ENCODE results near the gene IL17REL. TPM values are rescaled to one million over a fixed set of nuclear protein-coding genes. Genes with fewer than 3 reads are reported as not detected.
A peak's percentile ranks its signal among the peaks of the same experiment; 100 is the strongest.

Gene IL17REL
- not detected for total RNA-seq
- polyA plus RNA-seq, result not detected
- total RNA-seq, result 0 to 0.50 (median 0.16) reads per million in 6 experiments

GRCh38 chr22:50012211-50013181, at the start of gene IL17REL:
IL17REL (minus strand) TSS chr22:50012765; CDS start chr22:50012646, 119 bp downstream.
- Mint-ChIP-seq H3K27me3 (peaks cover 1 to 20% (median 7%) of the 10 kb centered on the region in 5 donors), H3K4me1 (peaks cover 5 to 22% (median 18%) of the 10 kb centered on the region in 4 donors), H3K4me3 (peak within 1 kb of the TSS; percentile 32 to 83 (median 63)), H3K36me3 (peaks cover 0 to 2% (median 0%) of the 10 kb centered on the region in 3 donors), H3K27ac (peak within 1 kb of the TSS in 7 of 10 donors; percentile 71 to 91 (median 75)), H3K9me3 (no peaks in the 10 kb centered on the region)
- ATAC-seq (no peak), DNase-seq (peak in 1 of 10 donors; percentile 61)
- POLR2A ChIA-PET, result interaction anchor here (1.1 kb wide), 1 partner anchor 186 kb away, joined by 5 read pairs; no protein-coding TSS in a partner anchor

GRCh38 chr22:50061824-50062355, 49.3 kb upstream of the IL17REL start:
- H3K4me3 Mint-ChIP-seq, result no peak overlapping the region
- DNase-seq, result no peak
- no peak for ATAC-seq
- POLR2A ChIA-PET, result no interaction called here
- H3K36me3 Mint-ChIP-seq, result no peaks in the 10 kb centered on the region
- no peaks in the 10 kb centered on the region for H3K4me1 Mint-ChIP-seq
- no peaks in the 10 kb centered on the region for H3K9me3 Mint-ChIP-seq
- no peak overlapping the region for H3K27ac Mint-ChIP-seq
- peaks cover 7 to 28% (median 11%) of the 10 kb centered on the region in 5 donors for H3K27me3 Mint-ChIP-seq

- Mint-ChIP-seq H3K27ac (no peak overlapping the region), H3K9me3 (no peaks in the 10 kb centered on the region), H3K4me3 (no peak overlapping the region), H3K36me3 (no peaks in the 10 kb centered on the region), H3K4me1 (peaks cover 0 to 1% (median 0%) of the 10 kb centered on the region in 4 donors), H3K27me3 (peaks cover 7 to 34% (median 11%) of the 10 kb centered on the region in 5 donors)
- ATAC-seq (no peak), DNase-seq (no peak)
- POLR2A ChIA-PET, result no interaction called here
Observed at GRCh38 chr22:50061141-50061823, 48.7 kb upstream of the IL17REL start.

- DNase-seq (no peak), ATAC-seq (no peak)
- Mint-ChIP-seq H3K27ac (no peak overlapping the region), H3K36me3 (no peaks in the 10 kb centered on the region), H3K9me3 (no peaks in the 10 kb centered on the region), H3K4me1 (peaks cover 0 to 1% (median 0%) of the 10 kb centered on the region in 4 donors), H3K4me3 (no peak overlapping the region), H3K27me3 (peaks cover 7 to 40% (median 11%) of the 10 kb centered on the region in 5 donors)
- POLR2A ChIA-PET, result no interaction called here
Observed at GRCh38 chr22:50060441-50061140, 48.0 kb upstream of the IL17REL start.

- H3K36me3 Mint-ChIP-seq, result no peaks in the 10 kb centered on the region
- H3K9me3 Mint-ChIP-seq, result no peaks in the 10 kb centered on the region
- peak overlapping the region in 2 of 10 donors; percentile 18 to 24 for H3K4me3 Mint-ChIP-seq
- no peak for ATAC-seq
- peaks cover 9 to 48% (median 11%) of the 10 kb centered on the region in 5 donors for H3K27me3 Mint-ChIP-seq
- no peak for DNase-seq
- peaks cover 0 to 1% (median 0%) of the 10 kb centered on the region in 4 donors for H3K4me1 Mint-ChIP-seq
- POLR2A ChIA-PET, result no interaction called here
- H3K27ac Mint-ChIP-seq, result peak overlapping the region in 1 of 10 donors; percentile 1
Observed at GRCh38 chr22:50059881-50060262, 47.3 kb upstream of the IL17REL start.

GRCh38 chr22:50058906-50059880, 46.6 kb upstream of the IL17REL start:
- H3K36me3 Mint-ChIP-seq, result no peaks in the 10 kb centered on the region
- ATAC-seq (no peak), DNase-seq (no peak)
- peaks cover 0 to 1% (median 0%) of the 10 kb centered on the region in 4 donors for H3K4me1 Mint-ChIP-seq
- POLR2A ChIA-PET, result no interaction called here
- H3K27ac Mint-ChIP-seq, result no peak overlapping the region
- H3K9me3 Mint-ChIP-seq, result peaks cover 0 to 2% (median 0%) of the 10 kb centered on the region in 9 donors
- H3K4me3 Mint-ChIP-seq, result peak overlapping the region in 4 of 10 donors; percentile 7 to 41 (median 21)
- H3K27me3 Mint-ChIP-seq, result peaks cover 9 to 52% (median 12%) of the 10 kb centered on the region in 5 donors

GRCh38 chr22:50058061-50058905, 45.7 kb upstream of the IL17REL start, which contains the start of gene TTLL8:
TTLL8 (minus strand) TSS chr22:50058298.
- POLR2A ChIA-PET, result no interaction called here
- H3K9me3 Mint-ChIP-seq, result peaks cover 0 to 10% (median under 1%) of the 10 kb centered on the region in 9 donors
- peaks cover 0 to 5% (median 0%) of the 10 kb centered on the region in 3 donors for H3K36me3 Mint-ChIP-seq
- peak within 1 kb of the TSS in 5 of 10 donors; percentile 33 to 69 (median 45) for H3K4me3 Mint-ChIP-seq
- peaks cover 0 to 1% (median 0%) of the 10 kb centered on the region in 4 donors for H3K4me1 Mint-ChIP-seq
- peaks cover 11 to 58% (median 18%) of the 10 kb centered on the region in 5 donors for H3K27me3 Mint-ChIP-seq
- no peak within 1 kb of the TSS for H3K27ac Mint-ChIP-seq
- ATAC-seq (peak in 1 of 2 donors; percentile 23), DNase-seq (no peak)

- H3K4me3 Mint-ChIP-seq, result peak overlapping the region in 5 of 10 donors; percentile 33 to 69 (median 45)
- ATAC-seq, result no peak
Observed at GRCh38 chr22:50057278-50058060, 44.9 kb upstream of the IL17REL start.

GRCh38 chr22:50056214-50056972, 43.8 kb upstream of the IL17REL start:
- Mint-ChIP-seq H3K4me1 (peaks cover 0 to 1% (median 0%) of the 10 kb centered on the region in 4 donors), H3K27ac (no peak overlapping the region), H3K4me3 (peak overlapping the region in 1 of 10 donors; percentile 51), H3K9me3 (peaks cover 0 to 23% (median 2%) of the 10 kb centered on the region in 9 donors), H3K36me3 (peaks cover 0 to 10% (median 0%) of the 10 kb centered on the region in 3 donors), H3K27me3 (peaks cover 12 to 56% (median 18%) of the 10 kb centered on the region in 5 donors)
- DNase-seq (no peak), ATAC-seq (no peak)
- POLR2A ChIA-PET, result interaction anchor here (0.7 kb wide), 1 partner anchor 409 kb away, joined by 4 read pairs; no protein-coding TSS in a partner anchor

More at GRCh38 chr22:50057278-50058060, 44.9 kb upstream of the IL17REL start:
- Mint-ChIP-seq H3K27me3 (peaks cover 12 to 58% (median 18%) of the 10 kb centered on the region in 5 donors), H3K36me3 (peaks cover 0 to 8% (median 0%) of the 10 kb centered on the region in 3 donors), H3K27ac (no peak overlapping the region), H3K9me3 (peaks cover 0 to 14% (median 2%) of the 10 kb centered on the region in 9 donors), H3K4me1 (peaks cover 0 to 1% (median 0%) of the 10 kb centered on the region in 4 donors)
- POLR2A ChIA-PET, result interaction anchor here (0.7 kb wide), 1 partner anchor 408 kb away, joined by 4 read pairs; no protein-coding TSS in a partner anchor
- DNase-seq, result no peak
